CD14-positive monocyte (primary cell): ENCODE measurements around the gene A4GALT. TPM values are rescaled to one million over a fixed set of nuclear protein-coding genes. Genes with fewer than 3 reads are reported as not detected.
"Not testable (repeated sequence)": the region's sequence is repeated elsewhere in the genome, so short reads cannot be mapped to it uniquely, and the experiment has no call there.

ENCODE experiments used
- DNase-seq, 3 donors: peaks; one replicate each; pipeline ENCODE4 v3.0.0-alpha.2; 2011 to 2022
- H2AFZ ChIP-seq: 2 replicates; pipeline ENCODE4 v1.6.0; 2012; ENCODE audit warnings: mild to moderate bottlenecking, low read depth, low read length, inconsistent platforms; ENCODE audit not compliant: insufficient read depth, poor library complexity, severe bottlenecking
- H3K27ac ChIP-seq, 2 donors: 1 replicate in 1 of 2; 2 replicates in 1 of 2; pipeline ENCODE4 v1.5.1; 2012 to 2013; ENCODE audit warnings: low read length in 2 of 2, control low read depth in 1 of 2, inconsistent platforms in 1 of 2, low read depth in 1 of 2, mild to moderate bottlenecking in 1 of 2
- H3K27me3 ChIP-seq, 2 donors: one replicate each; pipeline versions ENCODE4 v1.6.0 to v1.6.1; 2011 to 2013; ENCODE audit warnings: low read length in 2 of 2; ENCODE audit not compliant: control insufficient read depth in 2 of 2, insufficient read depth in 2 of 2
- H3K36me3 ChIP-seq, 2 donors: replicated peaks in 1 of 2; 1 replicate in 1 of 2; 2 replicates in 1 of 2; pipeline versions ENCODE4 v1.5.1 to v1.6.1; 2012 to 2013; ENCODE audit warnings: low read length in 2 of 2, control low read depth in 1 of 2, inconsistent platforms in 1 of 2, mild to moderate bottlenecking in 1 of 2; ENCODE audit not compliant: insufficient read depth in 2 of 2, control insufficient read depth in 1 of 2
- H3K4me1 ChIP-seq, 2 donors: 1 replicate in 1 of 2; 2 replicates in 1 of 2; pipeline versions ENCODE4 v1.5.1 to v1.6.1; 2012 to 2013; ENCODE audit warnings: low read length in 2 of 2, control low read depth in 1 of 2, inconsistent platforms in 1 of 2, mild to moderate bottlenecking in 1 of 2, moderate library complexity in 1 of 2; ENCODE audit not compliant: insufficient read depth in 2 of 2, control insufficient read depth in 1 of 2
- H3K4me2 ChIP-seq: replicated peaks from 2 replicates; pipeline ENCODE3; 2012; ENCODE audit warnings: low read length, moderate library complexity, mild to moderate bottlenecking; ENCODE audit not compliant: poor library complexity, severe bottlenecking; ENCODE audit errors: extremely low read depth
- H3K4me3 ChIP-seq, 3 experiments: fragments of 200-600 bp in 1 of 3; sonication (generic) in 1 of 3; replicated peaks in 1 of 3; 1 replicate in 2 of 3; 2 replicates in 1 of 3; pipeline ENCODE4 v1.5.1; 2011 to 2013; ENCODE audit warnings: low read length in 3 of 3, mild to moderate bottlenecking in 3 of 3, control low read depth in 2 of 3, low read depth in 2 of 3, inconsistent platforms in 1 of 3, moderate library complexity in 1 of 3
- H3K79me2 ChIP-seq: 2 replicates; pipeline ENCODE4 v1.6.0; 2012; ENCODE audit warnings: mild to moderate bottlenecking, control low read depth, inconsistent platforms, low read length, moderate library complexity; ENCODE audit not compliant: insufficient read depth
- H3K9ac ChIP-seq: 2 replicates; pipeline ENCODE4 v1.6.0; 2017; ENCODE audit warnings: low read length, mild to moderate bottlenecking; ENCODE audit not compliant: insufficient read depth, poor library complexity, severe bottlenecking
- H3K9me3 ChIP-seq, 2 donors: replicated peaks in 1 of 2; 1 replicate in 1 of 2; 2 replicates in 1 of 2; pipeline versions ENCODE4 v1.5.1 to v1.6.1; 2012 to 2013; ENCODE audit warnings: low read length in 2 of 2, control low read depth in 1 of 2; ENCODE audit not compliant: control insufficient read depth in 1 of 2, insufficient read depth in 1 of 2
- H4K20me1 ChIP-seq: 2 replicates; pipeline ENCODE4 v1.6.0; 2012; ENCODE audit warnings: mild to moderate bottlenecking, low read length, control low read depth, moderate library complexity; ENCODE audit not compliant: insufficient read depth
- H3K27ac Mint-ChIP-seq, 7 donors: one replicate each; pipeline ENCODE4 v1.8.0; 2020; ENCODE audit warnings: mild to moderate bottlenecking in 7 of 7, mixed read lengths in 7 of 7, moderate library complexity in 6 of 7, inconsistent platforms in 2 of 7
- H3K27me3 Mint-ChIP-seq, 3 donors: one replicate each; pipeline ENCODE4 v1.8.0; 2021 to 2022; ENCODE audit warnings: low read depth in 3 of 3, mild to moderate bottlenecking in 3 of 3, mixed read lengths in 3 of 3, moderate library complexity in 3 of 3, inconsistent platforms in 1 of 3
- H3K36me3 Mint-ChIP-seq, 2 donors: one replicate each; pipeline ENCODE4 v1.8.0; 2020; ENCODE audit warnings: mixed read lengths in 2 of 2, inconsistent platforms in 1 of 2, mild to moderate bottlenecking in 1 of 2
- H3K4me1 Mint-ChIP-seq: one replicate; pipeline ENCODE4 v1.8.0; 2020; ENCODE audit warnings: mild to moderate bottlenecking, mixed read lengths
- H3K4me3 Mint-ChIP-seq, 2 donors: one replicate each; pipeline ENCODE4 v1.8.0; 2020; ENCODE audit warnings: mild to moderate bottlenecking in 2 of 2, mixed read lengths in 2 of 2, moderate library complexity in 1 of 2
- H3K9me3 Mint-ChIP-seq, 7 donors: one replicate each; pipeline ENCODE4 v1.8.0; 2020 to 2022; ENCODE audit warnings: mixed read lengths in 7 of 7, mild to moderate bottlenecking in 6 of 7, moderate library complexity in 6 of 7, inconsistent platforms in 2 of 7
- CTCF ChIP-seq: fragments of 200-600 bp; IDR thresholded peaks from one replicate; pipeline ENCODE4 v1.8.0; 2022; ENCODE audit warnings: antibody characterized with exemption, mild to moderate bottlenecking
- WGBS: methylation state at CpG from one replicate; pipeline ENCODE4 v1.1.5; 2013; ENCODE audit warnings: missing lambda C conversion rate; ENCODE audit not compliant: insufficient coverage; 5-methylcytosine and 5-hydroxymethylcytosine counted together
- intact Hi-C, 2 donors: fragments of 100-400 bp; cut with micrococcal nuclease; formaldehyde crosslinking; loops; one replicate each; pipeline versions ENCODE4 v1.15.0 to v1.15.1; 2023
- polyA plus RNA-seq, 3 donors: library from polyadenylated mRNA; depleted of rRNA in 1 of 3; unstranded in 2 of 3; stranded (reverse) in 1 of 3; fragments of 300-500 nt in 2 of 3; fragments of >200 nt in 1 of 3; fragmentation: Illumina TruSeq in 2 of 3; gene quantifications; 1 replicate in 2 of 3; 2 replicates in 1 of 3; pipeline ENCODE4 v1.2.3, GENCODE V29; 2012 to 2021

The A4GALT gene
- polyA plus RNA-seq, 3 donors, result not detected

- Histone ChIP-seq H3K27me3 (no peaks in the 10 kb centered on the region), H3K9ac (no peak overlapping the region), H3K9me3 (peaks cover 0 to 8% of the 10 kb centered on the region in 2 donors), H3K4me3 (no peak overlapping the region), H3K79me2 (no peaks in the 10 kb centered on the region), H3K4me2 (no peak overlapping the region), H3K27ac (no peak overlapping the region), H3K4me1 (no peaks in the 10 kb centered on the region), H3K36me3 (no peaks in the 10 kb centered on the region), H4K20me1 (no peaks in the 10 kb centered on the region), H2AFZ (no peak overlapping the region)
- no peak overlapping the region for H3K27ac Mint-ChIP-seq
- peaks cover 17% of the 10 kb centered on the region for H3K4me1 Mint-ChIP-seq
- no peak overlapping the region for H3K4me3 Mint-ChIP-seq
- peaks cover 2 to 16% (median 9%) of the 10 kb centered on the region in 3 donors for H3K27me3 Mint-ChIP-seq
- H3K36me3 Mint-ChIP-seq, result peaks cover 0 to 1% of the 10 kb centered on the region in 2 donors
- no peak for DNase-seq
- TF ChIP-seq CTCF, result no peak
- intact Hi-C loops, result no loop called here
- 100% methylated on average over 1 of the region's 1 CpG for WGBS
- H3K9me3 Mint-ChIP-seq, result peaks cover 4 to 13% (median 10%) of the 10 kb centered on the region in 7 donors
Measured at GRCh38 chr22:42678894-42679293, 41.8 kb downstream of the A4GALT start.

- H3K4me3 ChIP-seq, H3K9me3 ChIP-seq, H4K20me1 ChIP-seq, H3K9ac ChIP-seq, H3K4me1 ChIP-seq, H3K4me2 ChIP-seq, H3K27ac Mint-ChIP-seq, intact Hi-C loops, H3K27me3 ChIP-seq, DNase-seq, H3K79me2 ChIP-seq, H3K36me3 Mint-ChIP-seq, H3K27ac ChIP-seq, H2AFZ ChIP-seq, H3K4me3 Mint-ChIP-seq, H3K36me3 ChIP-seq: not testable (repeated sequence)
- Mint-ChIP-seq H3K4me1 (peaks cover 17% of the 10 kb centered on the region), H3K9me3 (peaks cover 4 to 13% (median 10%) of the 10 kb centered on the region in 7 donors), H3K27me3 (peaks cover under 1 to 16% (median 9%) of the 10 kb centered on the region in 3 donors)
- WGBS, result 97% methylated on average over 4 of the region's 4 CpGs
Measured at GRCh38 chr22:42677936-42678335, 42.7 kb downstream of the A4GALT start.
